ENCODE results near the gene SETSIP.
"Not testable (repeated sequence)": the region's sequence is repeated elsewhere in the genome, so short reads cannot be mapped to it uniquely, and the experiment has no call there.

The SETSIP gene

GRCh38 chr1:92075311-92075710 is at the start of gene SETSIP:
Gene SETSIP (minus strand): TSS chr1:92075411. CDS start chr1:92075411, 0 bp downstream.
- DNase-seq, result no peak

- no peak for DNase-seq
Measured at GRCh38 chr1:92123868-92124267, 48.7 kb upstream of the SETSIP start.

- no peak for DNase-seq
Measured at GRCh38 chr1:92118826-92119225, 43.6 kb upstream of the SETSIP start.

- DNase-seq, result no peak
Measured at GRCh38 chr1:92117526-92117925, 42.3 kb upstream of the SETSIP start.

GRCh38 chr1:92108631-92109030 is 33.4 kb upstream of the SETSIP start:
- no peak for DNase-seq

GRCh38 chr1:92105546-92106081 is 30.4 kb upstream of the SETSIP start:
- no peak for DNase-seq

- no peak for DNase-seq
Measured at GRCh38 chr1:92096317-92096716, 21.1 kb upstream of the SETSIP start.

- no peak for DNase-seq
Measured at GRCh38 chr1:92095874-92096273, 20.7 kb upstream of the SETSIP start.

GRCh38 chr1:92094595-92094994 is 19.4 kb upstream of the SETSIP start:
- DNase-seq, result no peak

GRCh38 chr1:92094090-92094489 is 18.9 kb upstream of the SETSIP start:
- no peak for DNase-seq

GRCh38 chr1:92091625-92092024 is 16.4 kb upstream of the SETSIP start:
- no peak for DNase-seq

- no peak for DNase-seq
Measured at GRCh38 chr1:92087542-92087941, 12.3 kb upstream of the SETSIP start.

GRCh38 chr1:92085727-92086126 is 10.5 kb upstream of the SETSIP start:
- DNase-seq, result no peak

- DNase-seq, result no peak
Measured at GRCh38 chr1:92084651-92085050, 9.4 kb upstream of the SETSIP start.

- DNase-seq, result no peak
Measured at GRCh38 chr1:92081031-92081430, 5.8 kb upstream of the SETSIP start.

- peak; percentile 26 for DNase-seq
Measured at GRCh38 chr1:92080128-92080985, 5.1 kb upstream of the SETSIP start, which contains the start of gene BTBD8. Gene BTBD8 (plus strand): TSS chr1:92080345. CDS start chr1:92080572, 227 bp downstream.

- DNase-seq, result no peak
Measured at GRCh38 chr1:92079441-92079840, 4.2 kb upstream of the SETSIP start.

- DNase-seq, result not testable (repeated sequence)
Measured at GRCh38 chr1:92078077-92078476, 2.9 kb upstream of the SETSIP start.

- DNase-seq, result no peak
Measured at GRCh38 chr1:92076363-92076762, 1.2 kb upstream of the SETSIP start.

GRCh38 chr1:92074446-92074845 is 765 bp downstream of the SETSIP start:
- not testable (repeated sequence) for DNase-seq

GRCh38 chr1:92070892-92071291 is 4.3 kb downstream of the SETSIP start:
- no peak for DNase-seq

GRCh38 chr1:92066321-92066720 is 8.9 kb downstream of the SETSIP start:
- DNase-seq, result no peak

- DNase-seq, result no peak
Measured at GRCh38 chr1:92065042-92065441, 10.2 kb downstream of the SETSIP start.

GRCh38 chr1:92051948-92052347 is 23.3 kb downstream of the SETSIP start:
- DNase-seq, result no peak
